ENCODE data around the gene KIAA1328.
A peak's percentile ranks its signal among the peaks of the same experiment; 100 is the strongest.
"Not testable (repeated sequence)": the region's sequence is repeated elsewhere in the genome, so short reads cannot be mapped to it uniquely, and the experiment has no call there.

KIAA1328 gene

DNA sequence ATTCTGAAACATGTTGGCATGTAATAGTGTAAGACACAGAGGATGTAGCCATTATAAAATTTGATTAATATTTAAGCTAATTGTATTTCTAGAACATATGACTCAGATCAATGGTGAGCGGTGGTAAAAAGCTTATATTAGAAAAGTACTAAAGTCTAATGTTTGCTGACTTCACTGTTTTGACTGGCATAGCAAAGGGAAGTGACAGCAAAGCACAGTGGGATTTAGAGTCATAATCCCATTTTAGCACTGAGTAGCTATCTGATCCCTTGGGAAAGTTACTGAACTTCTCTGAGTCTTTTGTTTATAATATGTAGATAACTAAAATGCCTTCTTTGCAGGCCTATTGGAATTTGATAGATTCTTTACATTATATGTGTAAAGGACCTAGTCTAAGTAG, 60.4 kb downstream of the KIAA1328 start:
- DNase-seq, result no peak

DNA sequence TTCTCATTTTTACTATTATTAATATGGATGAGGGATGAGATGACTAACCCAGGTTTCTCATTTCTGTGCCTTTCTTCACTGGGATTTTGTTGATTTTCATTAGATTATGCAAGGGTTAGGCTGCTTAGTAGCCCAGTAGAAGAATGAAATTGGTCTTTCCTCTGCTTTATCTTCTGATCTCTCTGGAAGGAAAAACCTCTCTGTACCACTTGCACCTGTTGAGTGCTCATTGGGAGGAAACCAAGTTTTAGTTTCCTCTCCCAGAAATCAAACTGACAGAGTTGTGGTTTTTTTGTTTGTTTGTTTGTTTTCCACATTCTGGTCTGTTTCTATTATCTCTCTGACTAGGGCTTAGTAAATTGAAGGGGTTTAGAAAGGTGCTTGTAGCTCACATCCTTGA, 60.8 kb downstream of the KIAA1328 start:
- no peak for DNase-seq

DNA sequence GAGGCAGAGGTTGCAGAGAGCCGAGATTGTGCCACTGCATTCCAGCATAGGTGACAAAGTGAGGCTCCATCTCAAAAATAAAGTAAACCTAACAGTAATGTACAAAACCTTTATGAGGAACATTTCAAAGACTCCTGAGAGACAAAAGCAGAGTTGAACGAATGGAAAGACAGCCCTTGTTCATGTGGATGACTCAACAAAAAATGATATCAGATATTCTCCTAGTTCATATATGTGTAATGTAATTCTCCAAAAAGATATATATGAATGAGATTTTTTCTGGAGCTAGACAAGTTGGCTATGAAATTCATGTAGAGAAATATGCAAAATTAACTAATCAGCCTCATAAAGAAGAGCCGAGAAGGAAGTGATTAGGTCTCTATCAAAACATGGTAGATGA, 61.7 kb downstream of the KIAA1328 start:
- no peak for DNase-seq

DNA sequence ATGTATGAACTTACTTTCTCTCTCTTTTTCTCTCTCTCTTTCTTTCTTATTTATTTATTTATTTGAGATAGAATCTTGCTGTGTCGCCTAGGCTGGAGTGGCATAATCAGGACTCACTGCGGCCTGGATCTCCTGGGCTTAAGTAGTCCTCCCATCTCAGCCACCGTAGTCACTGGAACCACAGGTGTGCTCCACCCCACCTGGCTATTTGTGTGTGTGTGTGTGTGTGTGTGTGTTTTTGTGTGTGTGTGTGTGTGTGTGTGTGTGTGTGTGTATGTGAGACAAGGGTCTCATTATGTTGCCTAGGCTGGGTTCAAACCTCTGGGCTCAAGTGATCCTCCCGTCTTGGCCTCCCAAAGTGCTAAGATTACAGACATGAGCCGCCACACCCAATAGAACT, 64.3 kb downstream of the KIAA1328 start:
- no peak for DNase-seq

DNA sequence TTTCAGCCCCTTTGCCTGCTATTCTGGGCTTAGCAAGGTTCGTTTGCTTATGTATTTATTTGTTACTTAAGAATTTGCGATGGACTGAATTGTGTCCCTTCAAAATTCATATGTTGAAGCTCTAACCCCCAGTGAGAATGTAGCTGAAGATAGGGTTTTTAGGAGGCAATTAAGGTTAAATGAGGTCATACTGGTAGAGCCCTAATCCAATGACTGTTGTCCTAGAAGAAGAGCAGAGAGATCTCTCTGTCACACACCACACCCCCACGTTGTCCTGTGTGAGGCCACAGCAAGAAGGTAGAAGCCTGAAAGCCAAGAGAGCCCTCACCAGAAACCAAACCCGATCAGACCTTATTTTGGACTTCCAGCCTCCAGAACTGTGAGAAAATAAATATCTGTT, 66.7 kb downstream of the KIAA1328 start:
- DNase-seq, result no peak

DNA sequence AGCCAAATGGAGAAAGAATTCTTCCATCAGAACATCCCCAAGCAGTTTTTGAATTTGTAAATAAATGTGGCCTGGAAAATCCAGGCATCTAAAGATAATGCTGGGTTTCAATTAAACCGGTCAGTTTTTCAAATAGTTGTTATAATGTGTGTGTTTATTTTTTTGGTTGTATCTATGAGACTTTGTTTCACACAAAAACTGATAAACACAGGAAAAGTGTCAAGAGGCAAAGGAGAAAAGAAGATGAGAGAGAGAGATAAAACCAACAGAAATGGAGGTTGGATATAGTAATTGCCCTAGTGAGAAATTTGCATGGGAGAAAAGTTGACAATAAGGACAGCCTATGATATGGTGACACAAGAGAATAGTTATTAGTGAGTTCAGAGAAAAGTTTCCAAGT, 68.3 kb downstream of the KIAA1328 start:
- DNase-seq, result no peak

DNA sequence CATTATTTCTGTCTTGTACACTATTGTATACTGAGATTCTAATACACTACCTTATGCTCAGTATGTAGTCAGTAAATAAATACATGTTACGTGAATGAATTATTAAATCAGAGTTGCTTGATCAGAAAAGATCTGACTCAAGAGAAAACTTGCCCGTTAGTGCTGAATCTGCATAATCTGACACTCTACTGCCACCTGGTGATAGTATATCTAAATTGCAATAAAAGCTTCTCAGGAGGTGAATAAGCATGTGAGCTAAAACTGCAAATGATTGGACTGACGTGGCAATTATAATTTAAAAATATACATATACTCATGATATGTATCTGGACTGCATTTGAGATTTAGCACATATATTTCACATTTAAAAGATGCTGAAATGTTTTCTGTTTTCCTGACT, 70.4 kb downstream of the KIAA1328 start:
- no peak for DNase-seq

DNA sequence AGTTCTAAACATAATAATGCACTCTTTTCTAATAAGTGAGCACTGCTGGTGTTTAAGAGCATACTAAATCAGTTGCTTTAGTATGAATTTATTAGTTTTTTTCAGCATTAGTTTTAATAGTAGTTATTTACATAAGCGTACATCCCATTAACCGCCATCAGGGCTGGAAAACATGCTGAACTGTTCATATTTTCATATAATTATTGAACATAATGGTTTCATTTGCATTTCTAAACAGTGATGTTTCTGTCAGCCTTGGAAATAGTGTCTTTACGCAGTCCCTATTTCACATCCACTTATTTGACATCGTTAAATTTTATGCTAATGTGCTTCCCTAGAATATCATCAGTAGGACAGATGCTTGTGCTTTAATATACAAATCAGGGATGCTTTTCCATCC, 71.5 kb downstream of the KIAA1328 start:
- DNase-seq, result no peak

DNA sequence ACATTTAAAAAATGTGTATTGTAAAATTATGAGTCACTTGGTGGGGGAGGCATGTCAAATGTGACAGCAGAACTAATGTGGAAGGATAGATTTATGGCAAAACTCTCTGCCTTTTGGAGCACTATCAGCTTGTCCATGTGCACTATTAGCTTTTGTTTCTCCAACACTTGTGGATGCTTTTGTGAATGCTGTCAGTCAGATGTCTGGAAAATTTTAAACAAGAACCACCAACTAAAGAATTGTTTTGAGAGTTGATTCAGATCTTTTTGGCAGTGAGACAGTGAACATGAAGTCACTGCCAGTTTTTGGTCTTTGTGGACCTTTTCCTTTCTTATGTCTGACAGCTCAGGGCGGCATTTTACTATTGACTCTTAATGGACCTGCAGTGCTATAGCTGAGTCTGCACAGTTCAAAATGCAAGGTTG, 72.4 kb downstream of the KIAA1328 start:
- DNase-seq, result no peak

DNA sequence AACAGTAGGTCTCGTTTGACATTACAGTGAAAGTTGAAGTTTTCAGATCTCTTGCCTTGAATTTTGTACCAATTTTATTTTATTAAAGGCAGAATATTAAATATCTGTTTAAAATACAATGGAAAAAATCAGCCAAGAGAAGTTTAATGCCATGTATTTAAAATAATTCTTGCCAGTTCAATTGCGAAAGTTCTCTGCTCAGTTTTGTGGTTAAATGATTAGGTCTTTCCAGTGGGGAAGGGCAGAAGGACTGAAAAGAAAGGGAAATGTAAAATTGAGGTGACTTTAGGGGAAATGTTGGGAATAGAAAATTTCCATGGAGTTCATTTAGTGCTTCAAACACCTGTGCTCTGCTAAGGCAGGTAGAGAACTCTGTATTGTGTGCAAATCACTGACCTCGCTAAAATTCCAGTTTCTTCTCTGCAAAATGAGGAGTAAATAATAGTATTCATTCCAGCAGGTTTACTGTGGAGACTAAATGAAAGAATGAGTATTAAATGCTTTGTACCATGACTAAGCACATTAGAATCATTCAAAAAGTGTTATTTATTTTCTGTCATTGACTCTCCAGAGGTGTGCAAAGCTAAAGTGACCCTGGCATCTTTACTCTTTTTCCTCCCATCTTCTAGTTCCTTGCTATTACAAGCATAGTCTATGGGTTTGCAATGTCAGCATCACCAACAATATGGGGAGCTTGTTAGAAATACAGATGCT, 74.4 kb downstream of the KIAA1328 start:
- no peak for DNase-seq

DNA sequence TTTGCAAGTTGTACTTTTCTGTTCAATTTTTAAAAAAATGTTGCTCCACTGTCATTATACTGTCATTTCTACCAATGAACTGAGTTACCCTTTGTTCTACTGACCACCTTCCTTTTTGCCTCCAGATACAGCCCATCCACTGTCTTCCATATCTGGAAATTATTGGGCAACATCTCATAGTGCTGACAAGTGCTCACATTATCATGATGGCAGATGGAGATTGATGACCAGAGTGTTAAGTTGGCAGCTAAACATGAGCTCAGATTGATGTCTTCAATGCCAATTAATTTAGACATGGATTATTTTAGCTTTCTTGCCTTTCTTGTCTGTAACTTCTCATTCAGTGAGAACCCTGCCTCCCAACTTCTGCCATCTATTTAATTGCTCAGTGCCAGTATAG, 76.6 kb downstream of the KIAA1328 start:
- peak; percentile 5 for DNase-seq

DNA sequence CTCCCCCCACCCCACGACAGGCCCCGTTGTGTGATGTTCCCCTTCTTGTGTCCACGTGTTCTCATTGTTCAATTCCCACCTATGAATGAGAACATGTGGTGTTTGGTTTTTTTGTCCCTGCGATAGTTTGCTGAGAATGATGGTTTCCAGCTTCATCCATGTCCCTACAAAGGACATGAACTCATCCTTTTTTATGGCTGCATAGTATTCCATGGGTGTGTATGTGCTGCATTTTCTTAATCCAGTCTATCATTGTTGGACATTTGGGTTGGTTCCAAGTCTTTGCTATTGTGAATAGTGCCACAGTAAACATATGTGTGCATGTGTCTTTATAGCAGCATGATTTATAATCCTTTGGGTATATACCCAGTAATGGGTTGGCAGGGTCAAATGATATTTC, 80.4 kb downstream of the KIAA1328 start:
- not testable (repeated sequence) for DNase-seq

DNA sequence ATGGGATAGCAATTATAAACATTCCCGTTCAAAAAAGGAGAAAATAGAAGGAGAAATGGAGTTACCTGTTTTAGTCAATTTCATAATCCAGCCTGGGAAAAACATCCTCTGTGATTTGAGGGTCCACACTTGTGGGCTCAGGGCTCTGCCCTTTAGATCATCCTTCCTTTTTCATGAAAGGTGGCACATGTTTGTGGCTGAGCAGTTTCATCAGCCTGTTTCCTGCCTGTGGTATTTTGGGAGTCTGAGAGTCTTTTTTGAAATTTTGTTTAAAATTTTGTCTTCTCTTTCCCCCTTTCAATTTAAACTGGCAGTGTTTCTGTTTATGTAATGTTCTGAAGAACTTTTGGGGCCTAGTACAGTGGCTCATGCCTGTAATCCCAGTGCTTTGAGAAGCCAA, 84.0 kb downstream of the KIAA1328 start:
- DNase-seq, result no peak

DNA sequence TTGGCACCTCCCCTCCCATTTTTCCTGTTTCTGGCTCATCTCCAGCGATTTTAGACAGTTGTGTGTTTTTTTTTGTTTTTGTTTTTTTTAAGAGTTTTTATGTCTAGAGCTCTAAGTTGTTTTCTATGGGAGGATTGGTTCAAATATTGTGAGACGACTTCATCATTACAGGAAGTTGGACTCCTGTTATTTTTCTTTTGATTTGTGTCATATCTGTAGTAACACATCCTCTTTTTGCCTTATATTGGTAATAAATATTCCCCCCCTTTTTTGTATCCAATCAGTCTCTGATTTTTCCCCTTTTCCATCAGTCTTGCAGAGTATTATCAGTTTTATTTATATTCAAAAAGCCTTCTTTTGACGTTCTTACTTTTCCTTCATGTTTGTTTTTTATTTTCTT, 89.0 kb downstream of the KIAA1328 start:
- no peak for DNase-seq

DNA sequence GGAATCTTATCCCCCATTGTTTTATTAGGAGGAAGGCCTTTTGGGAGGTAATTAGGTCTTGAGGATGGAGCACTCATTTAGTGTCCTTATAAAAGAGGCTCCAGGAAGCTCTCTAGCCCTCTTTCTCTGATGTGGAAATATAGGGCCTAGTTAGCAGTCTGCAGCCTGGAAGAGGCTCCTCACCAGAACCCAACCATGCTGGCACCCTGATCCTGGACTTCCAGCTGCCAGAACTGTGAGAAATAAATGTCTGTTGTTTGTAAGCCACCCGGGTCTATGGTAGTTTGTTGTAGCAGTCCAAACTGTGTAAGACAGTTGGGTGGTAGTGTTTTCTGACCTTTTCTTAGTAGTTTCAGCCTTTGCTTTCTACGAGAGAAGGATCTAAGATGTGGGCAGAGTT, 100.7 kb downstream of the KIAA1328 start:
- DNase-seq, result no peak

DNA sequence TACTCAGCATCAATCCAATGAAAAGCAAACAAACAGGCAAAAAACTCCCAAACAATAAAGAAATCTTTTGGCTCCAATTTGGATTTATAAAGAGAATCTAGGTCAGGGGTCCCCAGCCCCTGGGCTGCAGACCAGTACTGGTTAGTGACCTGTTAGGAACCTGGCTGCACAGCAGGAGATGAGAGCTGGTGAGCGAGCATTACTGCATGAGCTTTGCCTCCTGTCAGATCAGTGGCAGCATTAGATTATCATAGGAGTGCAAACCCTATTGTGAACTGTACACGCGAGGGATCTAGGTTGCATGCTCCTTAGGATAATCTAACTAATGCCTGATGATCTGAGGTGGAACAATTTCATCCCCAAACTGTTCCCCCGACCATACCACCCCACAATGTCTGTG, 102.2 kb downstream of the KIAA1328 start:
- DNase-seq, result no peak

DNA sequence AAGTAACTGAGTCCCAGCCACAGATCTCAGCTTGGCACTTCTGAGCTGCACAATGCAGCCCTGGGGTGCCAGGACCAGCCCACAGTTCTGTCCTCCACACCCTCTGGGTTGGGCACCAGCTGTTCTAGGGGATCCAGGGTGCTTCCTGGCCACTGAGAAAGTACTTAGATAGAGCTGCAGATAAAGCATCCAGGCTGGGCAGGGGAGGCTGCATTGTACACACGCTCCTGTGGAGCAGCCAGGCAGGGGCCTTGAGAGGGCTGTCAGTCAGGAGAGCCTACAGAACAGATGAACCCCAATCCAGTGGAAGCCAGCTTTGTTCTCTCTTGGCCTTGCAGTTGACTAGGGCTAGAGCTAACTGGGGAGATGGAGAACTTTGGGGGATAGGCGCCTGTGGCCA, 104.6 kb downstream of the KIAA1328 start:
- DNase-seq, result no peak

DNA sequence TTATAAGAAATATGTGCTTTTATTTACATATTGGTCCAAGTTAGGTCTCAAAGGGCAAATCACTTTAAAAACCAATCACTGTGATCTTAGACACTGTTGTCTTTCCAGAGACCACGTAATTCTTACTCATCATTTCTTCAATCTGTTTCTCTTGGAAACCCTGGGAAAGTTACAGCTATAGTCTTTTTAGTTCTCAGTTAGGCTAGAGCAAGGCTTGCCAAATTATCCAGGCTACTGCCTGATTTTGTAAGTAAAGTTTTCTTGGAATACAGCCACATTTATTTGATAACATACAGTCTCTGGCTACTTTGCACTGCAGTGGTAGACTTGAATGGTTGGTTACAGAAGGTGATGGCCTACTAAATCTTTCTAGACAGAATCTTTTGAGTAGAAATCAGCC, 106.0 kb downstream of the KIAA1328 start:
- DNase-seq, result no peak

DNA sequence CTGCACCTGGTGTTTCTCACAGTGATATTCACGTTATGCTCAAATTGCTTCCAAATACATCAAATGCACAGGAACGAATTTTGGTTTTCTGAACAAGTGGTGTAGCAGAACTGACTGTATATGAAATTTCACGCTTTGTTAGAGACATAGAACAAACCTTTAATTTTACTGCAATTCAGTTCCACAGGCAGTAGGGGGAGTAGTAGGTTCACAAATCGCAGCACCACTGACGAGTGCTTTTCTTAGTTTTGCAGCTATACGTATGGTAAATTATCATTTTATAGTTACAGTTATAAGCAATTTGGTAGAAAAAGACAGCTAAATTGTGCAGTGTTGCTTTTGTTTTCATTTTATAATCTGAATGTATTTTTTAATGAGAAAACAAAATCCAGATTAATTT, 113.3 kb downstream of the KIAA1328 start:
- no peak for DNase-seq

DNA sequence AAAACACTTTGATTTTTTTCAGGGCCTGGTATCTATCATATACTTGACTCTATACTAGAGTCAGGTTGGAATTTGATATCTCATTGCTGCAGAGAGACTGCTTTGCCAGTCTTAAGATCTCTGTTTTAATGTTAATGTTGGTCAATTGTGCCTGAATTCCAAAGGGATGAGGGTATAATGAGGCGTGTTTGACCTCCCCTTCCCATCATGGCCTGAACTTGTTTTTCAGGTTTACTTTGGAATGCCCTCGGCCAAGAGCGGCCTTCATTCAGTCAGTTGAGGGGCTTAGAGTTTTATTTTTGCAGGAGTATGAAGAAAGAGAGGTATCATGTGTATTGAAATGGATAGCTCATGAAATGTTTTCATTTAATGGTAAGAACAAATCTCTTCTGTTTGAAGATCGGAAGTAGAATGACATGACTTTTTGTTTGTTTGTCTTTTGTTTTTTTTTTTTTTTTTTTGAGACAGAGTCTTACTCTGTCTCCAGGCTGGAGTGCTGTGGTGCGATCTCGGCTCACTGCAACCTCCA, 119.0 kb downstream of the KIAA1328 start:
- DNase-seq, result no peak

DNA sequence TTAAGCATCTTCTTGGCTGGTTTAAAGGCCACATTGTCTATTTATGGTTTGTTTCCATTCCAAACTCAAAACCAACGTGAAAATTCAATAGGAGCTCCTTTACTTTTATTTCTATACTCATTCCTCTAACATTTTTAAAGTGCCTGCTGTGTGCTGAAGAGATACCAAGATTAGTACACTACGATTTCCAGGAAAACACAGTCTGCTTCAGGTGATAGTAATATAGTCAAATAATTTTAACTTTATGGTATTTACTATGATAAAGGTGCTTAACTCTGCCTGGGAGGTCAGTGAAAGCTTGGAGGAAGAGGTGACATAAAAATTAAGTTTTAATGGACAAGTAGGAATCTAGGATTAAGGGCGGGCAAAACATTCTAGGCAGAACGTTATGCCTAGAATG, 121.4 kb downstream of the KIAA1328 start:
- DNase-seq, result no peak

DNA sequence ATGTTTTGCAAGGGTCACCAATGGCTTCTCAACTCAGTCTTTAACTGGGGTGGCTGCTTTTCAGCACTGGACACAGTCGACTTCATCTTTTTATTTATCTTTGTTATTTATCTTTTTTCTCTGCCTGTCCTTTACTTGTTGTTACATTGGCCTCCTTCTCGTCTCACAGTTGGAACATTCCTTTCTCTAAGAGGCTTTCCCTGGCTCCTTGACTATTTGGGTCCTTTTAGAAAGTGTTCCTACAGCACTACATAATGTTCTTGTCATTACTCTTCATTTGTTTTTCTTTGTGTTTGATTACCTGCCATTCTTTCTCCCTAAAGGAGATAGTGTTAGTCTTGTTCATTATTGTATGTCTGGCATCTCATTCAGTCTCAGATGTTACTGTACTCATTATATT, 122.0 kb downstream of the KIAA1328 start:
- DNase-seq, result no peak

DNA sequence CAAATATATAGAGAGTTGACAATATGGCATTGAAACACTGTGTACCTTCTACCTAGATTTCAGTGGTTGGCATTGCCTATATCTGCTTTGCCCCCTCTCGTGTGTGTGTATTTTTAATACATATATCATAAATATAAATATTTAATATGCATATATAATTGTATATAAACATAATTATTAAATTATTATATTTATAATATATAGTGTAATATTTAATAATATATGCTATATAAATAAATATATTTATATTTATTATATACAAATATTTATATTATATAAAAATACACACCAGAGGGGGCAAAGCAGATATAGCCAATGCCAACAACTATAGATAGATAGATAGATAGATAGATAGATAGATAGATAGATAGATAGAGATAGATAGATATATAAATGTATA, 124.1 kb downstream of the KIAA1328 start:
- no peak for DNase-seq

DNA sequence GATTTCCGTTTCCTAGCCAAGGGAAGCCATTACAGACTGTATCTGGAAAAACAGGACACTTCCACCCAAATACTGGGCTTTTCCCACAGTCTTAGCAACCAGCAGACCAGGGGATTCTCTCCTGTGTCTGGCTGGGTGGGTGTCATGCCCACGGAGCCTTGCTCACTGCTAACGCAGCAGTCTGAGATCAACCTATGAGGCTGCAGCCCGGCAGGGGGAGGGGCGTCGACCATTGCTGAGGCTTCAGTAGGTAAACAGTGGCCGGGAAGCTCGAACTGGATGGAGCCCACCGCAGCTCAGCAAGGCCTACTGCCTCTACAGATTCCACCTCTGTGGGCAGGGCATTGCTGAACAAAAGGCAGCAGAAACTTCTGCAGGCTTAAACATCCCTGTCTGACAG, 131.1 kb downstream of the KIAA1328 start:
- DNase-seq, result no peak

DNA sequence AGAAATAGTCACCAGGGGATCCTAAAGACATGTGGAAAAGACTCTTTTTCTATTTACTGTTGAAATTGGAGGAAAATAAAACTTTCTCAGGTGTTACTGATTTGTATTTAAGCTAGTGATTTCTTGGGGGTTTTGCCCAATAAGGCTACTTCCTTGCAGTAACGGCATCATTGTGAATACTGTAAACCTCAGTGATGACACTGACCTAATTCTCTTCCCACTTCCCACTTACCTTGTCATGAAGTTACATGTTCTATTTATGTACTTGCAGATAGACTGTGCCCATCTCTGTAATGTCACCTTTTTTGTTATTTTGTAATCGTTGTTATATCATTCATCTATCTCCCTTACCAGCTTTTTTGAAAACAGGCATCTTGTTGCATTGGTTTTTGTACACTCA, 134.5 kb downstream of the KIAA1328 start:
- DNase-seq, result no peak

Measured in NCI-H524 treated with DMSO at 0.1 percent for 48 hours (cell line).